Left lung (tissue), 10 donors: ENCODE data around the gene TTC1. TPM values are rescaled to one million over a fixed set of nuclear protein-coding genes. Genes with fewer than 3 reads are reported as not detected.

Experiments
- ATAC-seq: fragments of 200-7000 bp; cut with Tn5 transposase; one replicate; pipeline ENCODE4 v1.9.1; 2020; ENCODE audit warnings: moderate library complexity
- DNase-seq, 4 donors: peaks; one replicate each; pipeline ENCODE4 v3.0.0-alpha.2; 2013 to 2020
- H3K27ac ChIP-seq, 2 donors: fragments of 200-600 bp; sonication (generic) in 1 of 2; one replicate each; pipeline versions ENCODE4 v1.5.0 to v1.8.0; 2020 to 2021
- H3K27me3 ChIP-seq, 2 donors: fragments of 200-600 bp; sonication (generic) in 1 of 2; one replicate each; pipeline versions ENCODE4 v1.5.0 to v1.8.0; 2020 to 2021
- H3K36me3 ChIP-seq, 2 donors: fragments of 200-600 bp; sonication (generic) in 1 of 2; one replicate each; pipeline versions ENCODE4 v1.5.0 to v1.8.0; 2020 to 2021
- H3K4me1 ChIP-seq, 2 donors: fragments of 200-600 bp; one replicate each; pipeline ENCODE4 v1.8.0; 2021
- H3K4me3 ChIP-seq, 2 donors: fragments of 200-600 bp; sonication (generic) in 1 of 2; one replicate each; pipeline versions ENCODE4 v1.5.0 to v1.8.0; 2020 to 2021; ENCODE audit warnings: mild to moderate bottlenecking in 1 of 2
- H3K9me3 ChIP-seq, 2 donors: fragments of 200-600 bp; sonication (generic) in 1 of 2; one replicate each; pipeline versions ENCODE4 v1.5.0 to v1.8.0; 2020 to 2021
- intact Hi-C, 2 donors: fragments of 100-400 bp; cut with DNase I; formaldehyde crosslinking; loops; one replicate each; pipeline versions ENCODE4 v1.11.2 to v1.14.2; 2022
- polyA plus RNA-seq, 6 donors: library from polyadenylated mRNA; unstranded; fragments of 120-200 nt; gene quantifications; one replicate each; pipeline ENCODE4 v1.2.1, GENCODE V29; 2013; ENCODE audit not compliant: insufficient read length in 6 of 6
- total RNA-seq, 2 donors: library from RNA; stranded (reverse); fragmentation: NEBNext Ultra II Directional; extraction: Animal tissue kit (Norgen Biotek cat#: 25700); gene quantifications; one replicate each; pipeline ENCODE4 v1.2.1, GENCODE V29; 2021
- TF ChIP-seq, protein P1 (sequence below), 2 donors: fragments of 200-600 bp; sonication (generic) in 1 of 2; IDR thresholded peaks; one replicate each; pipeline versions ENCODE4 v1.5.0 to v1.8.0; 2021; ENCODE audit warnings: antibody characterized with exemption in 2 of 2
- donor health status: DM: no; HTN: yes; CAD: no.
- donor health status: DM: no; HTN: no; CAD: no.

TTC1 gene
- total and polyA plus RNA-seq, 8 donors: 43.1 to 58.5 (median 53.5) TPM

DNA sequence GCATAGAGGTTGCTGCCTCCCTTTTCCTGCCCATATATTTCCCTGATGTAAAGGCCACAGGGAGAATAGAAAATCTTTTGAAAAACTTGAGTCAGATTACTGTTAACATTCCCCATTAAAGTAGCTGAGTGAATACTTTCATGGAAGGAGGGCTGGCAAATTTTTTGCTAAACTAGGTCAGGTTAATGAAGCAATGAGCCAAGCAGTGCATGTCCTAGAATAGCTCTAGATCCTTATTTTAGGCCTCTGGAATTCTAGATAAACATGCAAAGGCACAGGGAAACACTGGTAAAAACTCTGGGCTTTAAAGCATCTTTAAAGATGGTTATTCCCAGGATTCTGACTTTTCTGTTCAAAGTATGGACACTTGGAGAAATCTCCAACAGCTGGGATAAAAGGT, 27.9 kb downstream of the TTC1 start:
- ATAC-seq (no peak), DNase-seq (no peak)
- no peaks in the 10 kb centered on the region for H3K9me3 ChIP-seq
- H3K27ac ChIP-seq: no peak overlapping the region
- no peaks in the 10 kb centered on the region for H3K27me3 ChIP-seq
- H3K4me1 ChIP-seq: peaks cover 0 to 4% of the 10 kb centered on the region in 2 donors
- H3K36me3 ChIP-seq: peaks cover 0 to 74% of the 10 kb centered on the region in 2 donors
- H3K4me3 ChIP-seq: no peak overlapping the region
- intact Hi-C loops: loop anchor here in 1 of 2 donors (10.0 kb wide), 1 partner anchor 148 kb away; no protein-coding TSS in a partner anchor
- TF ChIP-seq, protein P1, sequence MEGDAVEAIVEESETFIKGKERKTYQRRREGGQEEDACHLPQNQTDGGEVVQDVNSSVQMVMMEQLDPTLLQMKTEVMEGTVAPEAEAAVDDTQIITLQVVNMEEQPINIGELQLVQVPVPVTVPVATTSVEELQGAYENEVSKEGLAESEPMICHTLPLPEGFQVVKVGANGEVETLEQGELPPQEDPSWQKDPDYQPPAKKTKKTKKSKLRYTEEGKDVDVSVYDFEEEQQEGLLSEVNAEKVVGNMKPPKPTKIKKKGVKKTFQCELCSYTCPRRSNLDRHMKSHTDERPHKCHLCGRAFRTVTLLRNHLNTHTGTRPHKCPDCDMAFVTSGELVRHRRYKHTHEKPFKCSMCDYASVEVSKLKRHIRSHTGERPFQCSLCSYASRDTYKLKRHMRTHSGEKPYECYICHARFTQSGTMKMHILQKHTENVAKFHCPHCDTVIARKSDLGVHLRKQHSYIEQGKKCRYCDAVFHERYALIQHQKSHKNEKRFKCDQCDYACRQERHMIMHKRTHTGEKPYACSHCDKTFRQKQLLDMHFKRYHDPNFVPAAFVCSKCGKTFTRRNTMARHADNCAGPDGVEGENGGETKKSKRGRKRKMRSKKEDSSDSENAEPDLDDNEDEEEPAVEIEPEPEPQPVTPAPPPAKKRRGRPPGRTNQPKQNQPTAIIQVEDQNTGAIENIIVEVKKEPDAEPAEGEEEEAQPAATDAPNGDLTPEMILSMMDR (IDR thresholded peaks at IDR 0.05): no peak

DNA sequence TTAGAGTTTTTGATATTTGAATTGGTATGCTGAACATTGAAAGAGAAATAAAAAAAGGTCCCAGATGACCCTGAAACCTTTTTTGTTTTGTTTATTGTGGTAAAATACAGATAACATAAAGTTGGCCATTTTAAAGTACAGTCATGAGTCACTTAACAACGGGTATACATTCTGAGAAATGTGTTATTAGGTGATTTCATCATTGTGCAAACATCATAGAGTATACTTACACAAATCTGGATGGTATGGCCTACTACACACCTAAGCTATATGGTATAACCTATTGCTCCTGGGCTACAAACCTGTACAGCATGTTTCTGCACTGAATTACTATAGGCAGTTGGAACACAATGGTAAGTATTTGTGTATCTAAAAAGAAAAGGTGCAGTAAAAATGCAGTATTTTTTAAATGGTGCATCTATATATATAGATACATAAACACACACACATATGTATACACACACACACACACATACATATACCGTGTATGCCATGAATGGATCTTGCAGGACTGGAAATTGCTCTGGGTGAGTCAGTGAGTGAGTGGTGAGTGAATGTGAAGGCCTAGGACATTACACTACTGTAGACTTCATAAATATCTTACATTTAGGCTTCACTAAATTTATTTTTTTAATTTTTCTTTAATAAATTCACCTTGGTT, 31.0 kb downstream of the TTC1 start:
- intact Hi-C loops: loop anchor here in 1 of 2 donors (10.0 kb wide), 1 partner anchor 145 kb away; no protein-coding TSS in a partner anchor
- H3K4me3 ChIP-seq: no peak overlapping the region
- DNase-seq (no peak), ATAC-seq (no peak)
- H3K9me3 ChIP-seq: no peaks in the 10 kb centered on the region
- TF ChIP-seq, protein P1 (IDR thresholded peaks at IDR 0.05): no peak
- no peak overlapping the region for H3K27ac ChIP-seq
- H3K27me3 ChIP-seq: no peaks in the 10 kb centered on the region
- peaks cover 0 to 87% of the 10 kb centered on the region in 2 donors for H3K36me3 ChIP-seq
- H3K4me1 ChIP-seq: peaks cover 0 to 3% of the 10 kb centered on the region in 2 donors

DNA sequence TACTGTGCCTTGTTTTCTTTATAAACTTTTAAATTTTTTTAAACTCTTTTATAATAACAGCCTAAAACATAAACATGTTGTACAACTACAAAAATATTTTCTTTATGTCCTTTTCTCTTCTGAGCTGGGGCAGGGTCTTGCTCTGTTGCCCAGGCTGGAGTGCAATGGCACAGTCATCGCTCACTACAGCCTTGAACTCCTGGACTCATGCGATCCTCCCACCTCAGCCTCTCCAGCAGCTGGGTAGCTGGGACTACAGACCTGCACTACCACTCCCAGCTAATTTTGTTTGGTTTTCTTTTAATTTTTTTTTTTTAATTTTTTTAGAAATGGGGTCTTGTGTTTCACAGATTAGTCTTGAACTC, 31.5 kb downstream of the TTC1 start:
- ATAC-seq (no peak), DNase-seq (no peak)
- H3K36me3 ChIP-seq: peaks cover 0 to 82% of the 10 kb centered on the region in 2 donors
- no peaks in the 10 kb centered on the region for H3K9me3 ChIP-seq
- TF ChIP-seq, protein P1 (IDR thresholded peaks at IDR 0.05): no peak
- H3K27me3 ChIP-seq: no peaks in the 10 kb centered on the region
- no peak overlapping the region for H3K4me3 ChIP-seq
- peaks cover 0 to 3% of the 10 kb centered on the region in 2 donors for H3K4me1 ChIP-seq
- H3K27ac ChIP-seq: no peak overlapping the region
- intact Hi-C loops: no loop called here

DNA sequence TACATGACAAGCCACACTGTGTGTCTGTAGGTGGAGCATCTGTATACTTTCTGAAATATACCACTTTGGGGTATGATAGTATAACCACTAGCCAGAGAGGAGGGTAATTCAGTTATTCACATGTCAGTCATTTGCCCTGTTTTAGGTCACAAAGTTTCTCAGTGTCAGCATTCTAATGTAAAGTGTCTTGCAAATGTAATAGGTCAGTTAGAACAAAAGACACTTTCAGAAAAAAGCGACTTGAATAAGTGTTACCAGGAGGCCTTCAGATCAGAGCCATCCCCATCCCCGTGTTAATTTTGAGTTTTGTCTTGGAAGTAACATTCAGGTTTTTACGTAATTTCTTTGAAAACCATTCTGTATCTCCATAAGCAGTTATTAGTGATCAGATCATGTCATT, 33.7 kb downstream of the TTC1 start:
- Histone ChIP-seq H3K27me3 (no peaks in the 10 kb centered on the region), H3K4me1 (peaks cover 0 to 3% of the 10 kb centered on the region in 2 donors), H3K27ac (no peak overlapping the region), H3K36me3 (peaks cover 0 to 65% of the 10 kb centered on the region in 2 donors), H3K9me3 (no peaks in the 10 kb centered on the region), H3K4me3 (no peak overlapping the region)
- ATAC-seq: no peak
- no peak for DNase-seq
- TF ChIP-seq, protein P1 (IDR thresholded peaks at IDR 0.05): no peak
- intact Hi-C loops: no loop called here

DNA sequence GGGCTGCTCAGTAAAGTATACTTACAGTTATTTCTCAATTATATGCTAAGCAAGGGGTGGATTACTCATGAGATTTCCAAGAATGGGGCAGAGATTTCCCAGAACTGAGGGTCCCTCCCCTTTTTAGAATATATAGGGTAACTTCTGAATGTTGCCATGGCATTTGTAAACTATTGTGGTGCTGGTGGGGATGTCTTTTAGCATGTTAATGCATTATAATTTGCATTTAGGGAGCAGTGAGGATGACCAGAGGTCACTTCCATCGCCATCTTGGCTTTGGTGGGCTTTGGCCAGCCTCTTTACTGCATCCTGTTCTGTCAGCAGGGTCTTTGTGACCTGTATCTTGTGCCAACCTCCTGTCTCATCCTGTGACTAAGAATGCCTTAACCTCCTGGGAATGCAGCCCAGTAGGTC, 35.5 kb downstream of the TTC1 start:
- DNase-seq (no peak), ATAC-seq (no peak)
- intact Hi-C loops: no loop called here
- Histone ChIP-seq H3K9me3 (no peaks in the 10 kb centered on the region), H3K27ac (no peak overlapping the region), H3K27me3 (no peaks in the 10 kb centered on the region), H3K36me3 (peaks cover 0 to 54% of the 10 kb centered on the region in 2 donors), H3K4me3 (no peak overlapping the region), H3K4me1 (peaks cover 0 to 3% of the 10 kb centered on the region in 2 donors)
- TF ChIP-seq, protein P1 (IDR thresholded peaks at IDR 0.05): no peak
